Stimulated activated CD4-positive, alpha-beta T cell treated with anti-CD3 and anti-CD28 coated beads, Interleukin-15, amount 100 ng/mL, for 48 hours (primary cell): Measurements from ENCODE around the gene MMS22L.
"Not testable (repeated sequence)": the region's sequence is repeated elsewhere in the genome, so short reads cannot be mapped to it uniquely, and the experiment has no call there.

ENCODE experiments used
- DNase-seq, 2 donors: peaks; one replicate each; pipeline ENCODE4 v3.0.0-alpha.2; 2020; ENCODE audit warnings: low read depth in 2 of 2

Gene MMS22L

DNA sequence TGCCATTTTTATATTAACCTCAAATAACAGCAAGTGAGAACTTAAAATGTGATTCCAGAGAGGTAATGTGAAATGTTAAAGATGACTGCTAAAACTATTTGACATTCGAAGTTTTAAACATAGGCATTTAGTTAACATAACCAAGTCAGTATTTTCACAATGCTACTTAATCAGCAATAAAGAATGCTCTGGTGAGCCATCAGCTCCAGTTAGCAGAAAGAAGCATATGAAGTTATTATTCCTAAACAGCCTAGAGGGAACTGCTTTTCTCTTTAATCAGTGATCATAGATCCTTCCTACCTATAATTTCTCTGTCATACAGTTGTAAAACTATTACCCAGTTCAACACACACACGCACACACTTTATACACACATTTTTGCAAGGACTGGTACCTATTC, 60.1 kb downstream of the MMS22L start:
- no peak for DNase-seq

DNA sequence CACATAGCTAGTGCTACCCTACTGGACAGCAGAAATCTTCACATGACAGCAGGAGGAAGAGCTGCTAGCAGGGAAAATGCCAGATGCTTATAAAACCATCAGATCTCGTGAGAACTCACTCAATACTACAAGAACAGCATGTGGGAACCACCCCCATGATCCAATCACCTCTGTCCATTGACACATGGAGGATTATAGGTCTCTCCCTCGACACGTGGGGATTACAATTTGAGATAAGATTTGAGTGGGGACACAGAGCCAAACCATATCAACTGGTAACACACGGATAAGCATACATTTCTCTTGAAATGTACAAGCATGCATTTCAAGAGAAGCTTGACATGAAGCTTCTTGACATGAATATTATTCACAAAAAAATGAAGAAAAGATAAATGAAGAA, 64.1 kb downstream of the MMS22L start:
- DNase-seq: no peak

DNA sequence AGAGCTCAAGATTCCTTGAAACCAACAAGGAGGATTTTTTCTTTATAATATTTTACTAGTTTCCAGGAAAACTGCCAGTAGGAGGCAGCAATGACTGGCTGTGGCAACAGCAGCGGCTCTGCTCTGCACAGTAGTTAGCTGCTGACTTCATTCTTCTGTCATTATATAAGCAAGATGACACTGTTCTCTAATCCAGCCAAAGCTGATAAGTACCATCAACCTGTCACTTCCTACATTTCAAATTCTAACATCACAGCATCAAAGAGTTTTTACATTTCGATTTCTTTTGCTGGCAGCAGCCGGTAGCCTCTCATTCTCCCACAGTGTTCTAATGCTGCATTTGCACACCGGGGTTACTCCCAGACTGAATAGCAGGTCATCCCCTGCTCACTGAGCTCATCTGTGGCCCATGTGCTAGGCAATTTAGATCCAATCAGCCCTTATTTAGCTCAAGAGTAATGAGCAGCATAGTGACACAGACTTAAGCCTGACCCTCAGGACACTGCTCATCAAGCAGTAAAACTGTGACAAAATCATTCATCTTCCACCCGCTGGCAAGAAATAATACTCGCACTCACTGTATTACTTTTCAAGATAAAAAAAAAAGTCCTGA, 67.8 kb downstream of the MMS22L start:
- DNase-seq: no peak

DNA sequence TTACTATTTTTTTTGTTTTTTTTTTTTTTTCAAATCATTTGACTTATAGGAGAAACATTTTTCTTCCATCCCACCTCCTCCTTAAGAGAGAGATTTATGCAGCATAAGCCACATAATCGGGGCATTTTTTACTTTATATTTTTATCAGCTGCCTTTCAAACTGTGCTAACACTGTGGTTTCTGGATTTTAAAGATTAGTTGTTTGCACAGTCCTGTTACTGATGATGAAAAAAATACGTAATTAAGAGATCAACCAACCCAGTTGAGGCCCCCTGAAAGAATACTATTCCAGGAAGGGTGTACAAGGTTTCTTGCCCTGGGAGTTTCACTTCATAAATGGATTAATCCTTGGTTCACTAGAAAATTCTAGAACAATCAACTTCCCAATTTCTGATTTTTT, 68.3 kb downstream of the MMS22L start:
- DNase-seq: no peak

DNA sequence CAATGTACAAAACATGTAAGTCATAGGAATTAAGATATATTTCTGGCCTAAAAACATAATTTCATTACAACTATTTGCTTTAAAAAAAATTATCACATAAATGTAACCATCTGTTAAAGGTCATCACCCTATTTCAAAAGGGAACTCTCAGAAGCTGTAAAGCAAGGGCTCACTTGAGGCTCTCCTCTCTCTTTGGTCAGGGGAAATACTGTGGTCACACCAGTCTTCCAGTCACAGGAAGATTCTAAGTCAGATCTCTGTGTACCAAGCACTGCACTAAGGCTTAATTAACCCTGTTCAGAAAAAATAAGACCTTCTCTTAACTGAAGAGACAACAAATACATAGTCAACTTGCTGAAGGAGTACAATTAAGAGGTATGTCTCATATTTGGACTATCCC, 75.6 kb downstream of the MMS22L start:
- no peak for DNase-seq

DNA sequence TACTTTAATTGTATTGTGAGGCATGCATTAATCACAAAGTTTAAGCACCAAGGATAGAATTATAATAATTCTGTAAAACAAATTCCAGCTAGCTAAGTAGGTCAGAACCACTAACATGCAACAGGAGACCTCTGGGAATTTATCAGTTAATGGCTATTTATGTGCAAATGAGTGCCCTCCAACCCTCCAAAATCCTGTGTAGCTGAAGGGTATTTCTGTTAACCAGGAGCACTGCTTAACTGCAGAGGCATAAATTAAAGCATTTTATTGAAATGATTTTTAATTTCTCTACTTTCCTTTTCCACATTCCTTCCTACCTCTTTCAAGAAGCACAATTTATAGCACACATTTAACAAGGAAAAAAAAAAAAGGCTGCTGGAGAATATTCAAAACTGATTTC, 77.0 kb downstream of the MMS22L start:
- no peak for DNase-seq

DNA sequence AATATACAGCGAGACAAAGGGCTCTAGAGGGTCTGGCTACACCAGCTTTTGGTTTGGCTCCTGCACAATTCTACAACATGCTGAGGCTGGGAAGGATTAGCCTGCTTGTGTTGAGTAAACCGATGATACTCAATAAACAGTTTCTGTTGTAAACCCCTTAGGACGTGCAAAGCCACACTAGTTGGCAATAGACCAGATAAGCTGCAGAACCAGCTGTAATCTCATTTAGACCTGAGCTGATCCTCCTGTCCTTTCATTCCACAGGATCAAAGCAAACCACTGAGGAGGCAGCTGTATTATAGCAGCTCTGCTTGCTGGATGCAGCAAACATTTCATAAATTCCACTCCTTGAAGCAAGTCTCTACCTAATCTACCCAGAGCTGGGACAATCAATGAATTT, 79.7 kb downstream of the MMS22L start:
- DNase-seq: no peak

GRCh38 chr6:97198046-97198565, 84.9 kb downstream of the MMS22L start:
- DNase-seq: no peak

GRCh38 chr6:97195117-97195516, 87.9 kb downstream of the MMS22L start:
- no peak for DNase-seq

DNA sequence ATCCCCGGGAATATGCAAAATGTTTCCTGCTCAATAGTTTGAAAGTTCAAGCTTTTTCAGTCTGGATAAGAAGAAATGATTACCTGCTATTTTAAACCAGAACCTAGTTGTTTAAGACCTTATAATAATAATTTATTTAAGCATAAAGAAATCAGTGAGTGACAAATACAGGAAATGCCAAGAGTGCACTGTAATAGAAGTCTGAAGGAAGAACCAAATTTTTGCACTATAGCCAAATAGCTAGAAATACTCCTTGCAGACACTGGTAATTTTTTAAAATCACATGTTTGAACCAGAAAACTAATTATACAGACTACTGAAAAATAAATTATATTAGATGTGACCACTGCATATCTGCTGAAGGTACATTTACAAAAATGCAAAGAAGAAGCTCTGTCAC, 93.2 kb downstream of the MMS22L start:
- no peak for DNase-seq

- no peak for DNase-seq
These were observed 95.1 kb downstream of the MMS22L start for GRCh38 chr6:97187951-97188350.

DNA sequence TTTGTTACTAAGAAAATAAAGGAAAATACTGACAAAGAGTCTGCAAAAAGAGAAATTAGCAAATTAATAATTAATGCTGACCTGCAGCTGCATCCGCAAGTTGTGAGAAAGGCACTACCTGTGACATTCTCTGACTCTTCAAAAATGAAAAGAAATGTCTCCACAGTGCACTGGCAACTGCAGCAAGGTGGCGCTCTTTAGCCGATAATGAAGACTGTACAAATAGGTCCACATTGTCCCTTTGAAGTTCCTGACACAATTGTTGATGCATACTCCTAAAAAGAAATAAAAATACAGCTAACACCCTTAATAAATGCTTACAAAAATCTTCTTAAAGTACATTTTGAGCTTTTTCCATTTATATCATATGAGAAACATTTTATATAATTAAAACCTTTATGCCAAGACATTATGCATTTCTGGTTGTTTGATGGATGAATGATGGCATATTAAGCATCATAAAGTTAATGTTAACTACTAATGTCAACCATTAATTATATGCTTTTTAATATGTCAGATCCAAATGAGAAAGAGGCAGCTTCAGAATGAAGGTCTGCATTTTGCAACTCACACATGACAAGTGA, 96.5 kb downstream of the MMS22L start:
- peak; percentile 17 to 43 for DNase-seq

GRCh38 chr6:97177905-97178304, 105.1 kb downstream of the MMS22L start:
- no peak for DNase-seq

- DNase-seq: no peak
These were observed 106.5 kb downstream of the MMS22L start for GRCh38 chr6:97176468-97176867.

GRCh38 chr6:97175806-97176205, 107.2 kb downstream of the MMS22L start:
- no peak for DNase-seq

DNA sequence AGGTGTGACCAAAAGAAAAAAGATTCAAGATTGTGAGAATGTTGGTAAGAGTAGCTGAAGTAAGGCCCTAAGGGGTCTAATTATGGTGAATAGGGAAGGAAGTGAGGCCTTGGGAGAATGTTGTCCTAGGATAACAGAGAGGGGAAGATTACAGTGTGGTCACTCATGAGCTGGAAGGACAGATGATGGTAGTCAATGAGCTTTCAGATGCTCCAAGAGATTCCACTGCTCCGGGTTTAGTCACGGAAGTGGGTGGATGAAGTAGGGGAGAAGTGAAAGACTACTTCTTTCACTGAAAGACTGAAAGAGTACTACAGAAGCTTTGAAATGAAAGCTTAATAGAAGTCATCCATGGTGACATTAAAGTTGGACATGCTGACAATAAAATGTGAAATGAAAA, 108.5 kb downstream of the MMS22L start:
- DNase-seq: no peak

DNA sequence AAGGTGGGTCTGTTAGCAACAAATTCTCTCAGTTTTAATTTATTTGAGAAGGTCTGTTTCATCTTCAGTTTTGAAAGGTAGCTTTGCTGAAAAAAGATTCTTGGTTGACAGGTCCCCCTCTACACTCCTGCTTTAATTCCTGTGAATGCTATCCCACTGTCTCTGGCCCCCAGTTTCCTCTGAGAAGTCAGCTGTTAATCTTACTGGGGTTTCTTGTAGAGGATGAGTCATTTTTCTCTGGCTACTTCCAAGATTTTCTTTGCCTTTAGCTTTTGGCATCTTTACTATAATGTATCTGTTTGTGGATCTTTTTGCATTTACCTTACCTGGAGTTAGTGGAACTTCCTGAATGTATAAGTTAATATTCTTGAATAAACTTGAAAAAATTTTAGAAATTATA, 122.7 kb downstream of the MMS22L start:
- no peak for DNase-seq

DNA sequence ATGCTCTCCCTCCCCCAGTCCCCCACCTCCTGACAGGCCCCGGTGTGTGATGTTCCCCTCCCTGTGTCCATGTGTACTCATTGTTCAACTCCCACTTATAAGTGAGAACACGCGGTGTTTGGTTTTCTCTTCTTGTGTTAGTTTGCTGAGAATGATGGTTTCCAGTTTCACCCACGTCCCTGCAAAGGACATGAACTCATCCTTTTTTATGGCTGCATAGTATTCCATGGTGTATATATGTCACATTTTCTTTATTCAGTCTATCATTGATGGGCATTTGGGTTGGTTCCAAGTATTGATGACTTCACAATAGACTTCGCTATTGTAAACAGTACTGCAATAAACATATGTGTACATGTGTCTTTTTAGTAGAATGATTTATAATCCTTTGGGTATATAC, 127.6 kb downstream of the MMS22L start:
- DNase-seq: not testable (repeated sequence)

DNA sequence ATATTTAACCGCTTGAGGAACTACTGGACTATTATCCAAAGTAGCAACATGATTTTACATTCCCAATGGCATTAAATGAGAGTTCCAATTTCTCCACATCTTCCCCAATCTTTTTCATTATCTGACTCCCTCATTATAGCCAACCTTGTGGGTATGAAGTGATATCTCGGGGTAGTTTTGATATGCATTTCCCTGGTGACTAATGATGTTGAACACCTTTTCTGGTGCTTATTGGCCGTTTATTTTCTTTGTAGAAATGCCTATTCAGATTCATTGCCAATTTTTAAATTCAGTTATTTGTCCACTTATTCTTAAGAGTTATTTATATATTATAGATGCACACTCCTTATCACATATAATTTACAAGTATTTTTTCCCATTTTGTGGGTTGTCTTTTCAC, 129.0 kb downstream of the MMS22L start:
- DNase-seq: no peak

DNA sequence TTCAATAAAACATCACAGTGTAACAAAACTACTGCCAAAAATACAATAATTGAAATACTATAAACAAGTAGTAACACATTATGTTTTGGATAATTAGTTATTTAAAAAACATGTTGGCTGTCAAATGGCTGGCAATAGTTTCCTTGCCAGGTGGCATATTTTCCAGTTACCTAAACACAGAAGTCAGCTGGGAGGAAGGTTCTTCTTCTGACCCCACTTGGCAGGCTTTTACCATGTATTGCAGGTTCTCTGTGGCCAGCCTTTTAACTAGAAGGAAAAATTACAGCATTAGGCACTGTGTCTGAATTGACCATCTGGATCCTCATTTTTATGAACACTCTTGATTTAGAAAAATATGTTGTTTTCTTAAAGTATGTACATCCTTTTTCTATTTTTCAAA, 131.4 kb downstream of the MMS22L start:
- DNase-seq: no peak

DNA sequence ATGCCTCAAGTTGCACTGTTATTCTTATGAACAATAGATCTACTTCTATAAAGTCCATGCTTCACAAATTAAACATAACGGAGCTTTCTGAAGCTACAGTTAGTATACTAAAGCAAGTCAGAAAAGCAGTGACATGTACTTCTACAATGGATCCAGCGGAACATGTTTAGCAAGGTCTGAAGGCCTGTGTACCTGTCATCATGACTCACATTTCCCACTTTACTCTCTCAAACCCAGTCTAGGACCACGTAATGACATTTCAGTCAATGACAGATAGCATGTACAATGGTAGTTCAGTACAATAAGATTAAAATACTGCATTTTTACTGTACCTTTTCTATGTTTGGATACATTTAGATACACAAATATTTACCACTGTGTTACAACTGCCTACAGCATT, 132.1 kb downstream of the MMS22L start:
- DNase-seq: no peak

DNA sequence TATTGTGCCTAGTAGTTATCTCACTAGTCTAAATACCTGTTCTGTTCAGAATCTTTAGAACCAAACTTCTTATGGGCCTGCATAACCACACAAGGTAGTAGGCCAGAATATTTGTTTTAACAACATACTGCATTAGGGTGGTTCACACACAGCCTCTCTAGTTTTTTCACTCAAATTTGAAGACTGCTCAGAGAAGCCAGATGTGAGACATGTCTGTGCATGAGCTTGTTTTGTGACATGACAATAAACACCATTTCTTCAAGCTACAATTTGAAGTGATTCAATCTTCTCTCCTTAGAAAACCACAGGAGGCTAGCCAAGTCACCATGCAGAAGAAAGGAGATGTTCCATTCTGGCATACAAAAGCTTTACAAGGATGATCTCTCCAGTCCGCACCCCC, 135.6 kb downstream of the MMS22L start:
- no peak for DNase-seq

GRCh38 chr6:97145691-97146090, 137.3 kb downstream of the MMS22L start:
- no peak for DNase-seq

GRCh38 chr6:97141756-97142155, 141.3 kb downstream of the MMS22L start:
- DNase-seq: no peak
